Upper lobe of left lung (tissue), 4 donors: ENCODE data around the gene MFSD8.

Source experiments
- CTCF ChIP-seq, 6 experiments: fragments of 450-650 bp in 4 of 6; fragments of 200-600 bp in 2 of 6; sonication (generic) in 2 of 6; IDR thresholded peaks; one replicate each; pipeline ENCODE4 v1.5.1; 2016 to 2019; ENCODE audit warnings: antibody characterized with exemption in 6 of 6
- POLR2AphosphoS5 ChIP-seq, 2 donors: sonication (generic); formaldehyde crosslinking; IDR thresholded peaks; one replicate each; pipeline ENCODE4 v1.5.1; 2017; ENCODE audit warnings: antibody characterized with exemption in 2 of 2

DNA sequence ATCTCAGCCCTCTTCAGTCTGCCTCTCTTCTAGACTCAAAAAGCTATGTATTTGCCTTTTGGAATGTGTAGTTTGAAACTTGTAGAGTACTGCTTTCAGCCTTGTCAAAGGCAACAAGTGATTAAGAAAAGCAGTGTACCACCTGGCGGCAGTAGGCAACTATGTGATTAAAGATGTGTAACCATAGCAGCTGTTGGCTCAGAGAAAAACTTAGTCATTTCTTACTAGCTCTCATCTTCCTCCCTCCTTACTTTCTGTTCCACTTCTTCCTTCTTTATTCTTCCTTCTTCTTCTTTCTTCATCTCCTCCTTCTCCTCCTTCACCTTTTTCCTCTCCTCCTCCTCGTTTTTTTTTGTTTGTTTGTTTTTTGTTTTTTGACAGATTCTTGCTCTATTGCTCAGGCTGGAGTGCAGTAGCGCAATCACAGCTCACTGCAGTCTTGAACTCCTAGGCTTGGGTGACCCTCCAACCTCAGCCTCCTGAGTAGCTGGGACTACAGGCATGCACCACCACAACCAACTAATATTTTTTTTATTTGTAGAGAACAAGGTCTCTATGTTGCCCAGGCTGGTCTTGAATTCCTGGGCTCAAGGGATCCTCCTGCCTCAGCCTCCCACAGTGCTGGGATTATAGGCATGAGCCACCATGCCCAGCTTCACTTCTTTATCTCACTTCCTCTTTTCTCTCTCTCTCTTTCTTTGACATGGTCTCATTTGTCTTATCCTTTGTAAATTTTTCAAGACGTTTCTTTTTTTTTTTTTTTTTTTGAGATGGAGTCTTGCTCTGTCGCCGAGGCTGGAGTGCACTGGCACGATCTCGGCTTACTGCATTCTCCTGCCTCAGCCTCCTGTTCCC, 32.8 kb upstream of the MFSD8 start:
- TF ChIP-seq POLR2AphosphoS5 (IDR thresholded peaks at IDR 0.05) (no peak), CTCF (IDR thresholded peaks at IDR 0.05) (peak in 2 of 6 experiments; percentile 16 to 23)
